Esophagus mucosa (tissue), 1 donor: ENCODE data around the gene CDH12. TPM values are rescaled to one million over a fixed set of nuclear protein-coding genes. Genes with fewer than 3 reads are reported as not detected.

Source experiments
- ATAC-seq: fragments of 200-7000 bp; cut with Tn5 transposase; one replicate; pipeline ENCODE4 v1.9.1; 2020
- total RNA-seq: library from RNA; stranded (reverse); gene quantifications from one replicate; pipeline ENCODE4 v1.2.4, GENCODE V29; 2023
- donor health status: DM: yes; HTN: yes; CAD: no.

CDH12 gene
- total RNA-seq, 1 donor from 2014 or later: not detected

DNA sequence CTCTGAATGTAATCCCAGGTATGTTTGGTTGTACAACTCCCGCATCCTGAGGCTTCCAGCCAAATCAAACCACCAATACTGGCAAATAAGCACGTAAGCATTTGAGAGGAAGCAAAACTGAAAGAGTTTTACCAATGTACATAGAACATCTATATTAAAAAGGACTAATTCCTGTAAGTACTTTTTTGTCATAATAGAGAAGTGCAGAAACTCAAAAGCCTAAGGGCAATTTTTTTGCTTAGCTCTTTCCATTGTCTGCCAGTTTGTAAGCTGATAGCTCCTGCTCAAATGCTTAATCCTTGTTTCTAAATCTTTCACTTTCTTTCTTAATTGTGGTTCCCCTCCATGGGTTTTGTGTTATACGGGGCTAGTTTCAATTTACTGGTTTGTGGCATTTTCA is 1151.8 kb downstream of the CDH12 start:
- ATAC-seq: no peak
